HCT116 (cell line): Measurements from ENCODE around the gene SUV39H1. TPM values are rescaled to one million over a fixed set of nuclear protein-coding genes. Genes with fewer than 3 reads are reported as not detected.

Source experiments
- ATAC-seq: fragments of 200-7000 bp; cut with Tn5 transposase; 2 replicates; pipeline ENCODE4 v1.9.1; 2020; ENCODE audit warnings: mild to moderate bottlenecking, moderate library complexity
- BruUV-seq: library from RNA; stranded (reverse); fragments of 400-500 nt; replicated peaks from 2 replicates; lab custom pipeline; 2021; lab: Mats Ljungman, UMichigan
- CTCF ChIA-PET: fragments of 300-600 bp; sonication (Branson Sonifier 250); formaldehyde crosslinking; loops from one replicate; lab custom pipeline; 2021; ENCODE audit warnings: antibody characterized with exemption; lab: Charles Lee
- POLR2A ChIA-PET: fragments of 300-600, 350-600 bp; sonication (Branson Sonifier 250); formaldehyde crosslinking; loops from one replicate; lab custom pipeline; 2021; ENCODE audit warnings: antibody characterized with exemption; lab: Charles Lee
- RAD21 ChIA-PET, 2 experiments: fragments of 300-600 bp; sonication (Branson Sonifier 250); formaldehyde crosslinking; loops; one replicate each; lab custom pipeline; 2023; ENCODE audit warnings: low total read pairs in 2 of 2; ENCODE audit not compliant: uncharacterized antibody in 2 of 2, unreplicated experiment in 2 of 2, low non-redundant PET in 1 of 2; lab: Charles Lee
- DNase-seq: peaks from one replicate; pipeline ENCODE4 v3.0.0-alpha.2; 2010; ENCODE audit warnings: low read depth, low spot score
- H2AFZ ChIP-seq: fragments of 200-600 bp; shearing (Covaris generic), sonication (generic); 2 replicates; pipeline ENCODE4 v1.6.1; 2017; ENCODE audit warnings: low read depth, mixed run types, mixed read lengths, antibody characterized with exemption, low read length; ENCODE audit not compliant: poor library complexity, severe bottlenecking
- H3K27ac ChIP-seq: 2 replicates; pipeline ENCODE4 v1.5.1; 2012; ENCODE audit warnings: low read depth, low read length
- H3K27me3 ChIP-seq: fragments of 200-600 bp; sonication (generic); 2 replicates; pipeline ENCODE4 v1.6.1; 2016; ENCODE audit warnings: mixed run types, low read length, mixed read lengths; ENCODE audit not compliant: insufficient read depth
- H3K36me3 ChIP-seq, 2 experiments: fragments of 200-500 bp in 1 of 2; fragments of 200-600 bp in 1 of 2; sonication (Bioruptor generic) in 1 of 2; sonication (generic) in 1 of 2; 2 replicates each; pipeline versions ENCODE4 v1.5.1 to v1.6.1; 2014 to 2016; ENCODE audit warnings: low read length in 2 of 2, inconsistent platforms in 1 of 2, mixed read lengths in 1 of 2, mixed run types in 1 of 2; ENCODE audit not compliant: insufficient read depth in 2 of 2, control insufficient read depth in 1 of 2
- H3K4me1 ChIP-seq, 2 experiments: fragments of 200-600 bp in 1 of 2; sonication (generic) in 1 of 2; 2 replicates each; pipeline versions ENCODE4 v1.5.1 to v1.6.1; 2012 to 2017; ENCODE audit warnings: low read length in 2 of 2, inconsistent platforms in 1 of 2, mild to moderate bottlenecking in 1 of 2, mixed read lengths in 1 of 2, mixed run types in 1 of 2, moderate library complexity in 1 of 2; ENCODE audit not compliant: insufficient read depth in 2 of 2, control insufficient read depth in 1 of 2
- H3K4me2 ChIP-seq: fragments of 200-600 bp; sonication (generic); 2 replicates; pipeline ENCODE4 v1.6.1; 2017; ENCODE audit warnings: mixed run types, low read length, mixed read lengths
- H3K4me3 ChIP-seq, 2 experiments: fragments of 200-600 bp in 1 of 2; sonication (generic) in 1 of 2; replicated peaks in 1 of 2; 2 replicates each; pipeline ENCODE4 v1.5.1; 2011 to 2016; ENCODE audit warnings: low read length in 2 of 2, control low read depth in 1 of 2, low read depth in 1 of 2, mild to moderate bottlenecking in 1 of 2, mixed read lengths in 1 of 2, mixed run types in 1 of 2
- H3K79me2 ChIP-seq: fragments of 200-600 bp; sonication (generic); 2 replicates; pipeline ENCODE4 v1.6.1; 2017; ENCODE audit warnings: mild to moderate bottlenecking, mixed run types, low read length, moderate library complexity, mixed read lengths; ENCODE audit not compliant: insufficient read depth
- H3K9ac ChIP-seq: fragments of 200-600 bp; sonication (generic); 2 replicates; pipeline ENCODE4 v1.6.1; 2016; ENCODE audit warnings: low read length, mixed read lengths
- H3K9me2 ChIP-seq: fragments of 200-600 bp; sonication (generic), shearing (Covaris generic); 2 replicates; pipeline ENCODE4 v1.6.1; 2017; ENCODE audit warnings: mixed run types, mild to moderate bottlenecking, moderate library complexity; ENCODE audit not compliant: insufficient read depth
- H3K9me3 ChIP-seq, 2 experiments: fragments of 200-500 bp in 1 of 2; fragments of 200-600 bp in 1 of 2; sonication (Bioruptor generic) in 1 of 2; sonication (generic) in 1 of 2; 2 replicates each; pipeline ENCODE4 v1.6.1; 2014 to 2017; ENCODE audit warnings: low read length in 2 of 2, mixed read lengths in 2 of 2, inconsistent platforms in 1 of 2, low read depth in 1 of 2, mild to moderate bottlenecking in 1 of 2, mixed run types in 1 of 2, moderate library complexity in 1 of 2; ENCODE audit not compliant: control insufficient read depth in 1 of 2, insufficient read depth in 1 of 2
- H4K20me1 ChIP-seq: fragments of 200-600 bp; sonication (generic), shearing (Covaris generic); 2 replicates; pipeline ENCODE4 v1.6.1; 2017; ENCODE audit warnings: mixed run types, mild to moderate bottlenecking, moderate library complexity; ENCODE audit not compliant: insufficient read depth
- ATF3 ChIP-seq: IDR thresholded peaks from 2 replicates; pipeline ENCODE4 v1.6.1; 2012
- CBX3 ChIP-seq: IDR thresholded peaks from 2 replicates; pipeline ENCODE4 v1.6.1; 2012; ENCODE audit warnings: low read depth
- CEBPB ChIP-seq: IDR thresholded peaks from 2 replicates; pipeline ENCODE4 v1.6.1; 2012; ENCODE audit warnings: low read depth
- CTCF ChIP-seq, 3 experiments: fragments of 200-600 bp in 1 of 3; sonication (generic) in 1 of 3; IDR thresholded peaks in 2 of 3; conservative IDR thresholded peaks in 1 of 3; 2 replicates each; pipeline ENCODE4 v1.5.1; 2012 to 2017; ENCODE audit warnings: low read depth in 2 of 3, low read length in 2 of 3, antibody characterized with exemption in 1 of 3, borderline replicate concordance in 1 of 3, control low read depth in 1 of 3, mild to moderate bottlenecking in 1 of 3, mixed read lengths in 1 of 3, mixed run types in 1 of 3, moderate library complexity in 1 of 3; ENCODE audit not compliant: insufficient read depth in 1 of 3
- EGR1 ChIP-seq: IDR thresholded peaks from 2 replicates; pipeline ENCODE4 v1.6.1; 2012; ENCODE audit warnings: low read depth
- ELF1 ChIP-seq: IDR thresholded peaks from 2 replicates; pipeline ENCODE4 v1.6.1; 2012; ENCODE audit warnings: low read depth, borderline replicate concordance
- EZH2phosphoT487 ChIP-seq: fragments of 200-600 bp; IDR thresholded peaks from 2 replicates; pipeline ENCODE4 v1.6.1; 2018; ENCODE audit warnings: antibody characterized with exemption, borderline replicate concordance
- FOSL1 ChIP-seq: IDR thresholded peaks from 2 replicates; pipeline ENCODE4 v1.6.1; 2012; ENCODE audit warnings: low read depth
- JUND ChIP-seq: IDR thresholded peaks from 2 replicates; pipeline ENCODE4 v1.6.1; 2012
- POLR2A ChIP-seq: IDR thresholded peaks from 2 replicates; pipeline ENCODE4 v1.7.0; 2011; ENCODE audit warnings: borderline replicate concordance; ENCODE audit not compliant: insufficient read depth, insufficient read length; ENCODE audit errors: extremely low read depth
- RAD21 ChIP-seq: IDR thresholded peaks from 2 replicates; pipeline ENCODE4 v1.6.1; 2012; ENCODE audit warnings: low read depth, mild to moderate bottlenecking
- SIN3A ChIP-seq: IDR thresholded peaks from 2 replicates; pipeline ENCODE4 v1.6.1; 2012; ENCODE audit warnings: low read depth
- TCF7L2 ChIP-seq: IDR thresholded peaks from 2 replicates; pipeline ENCODE4 v1.7.0; 2011; ENCODE audit warnings: borderline replicate concordance, inconsistent platforms; ENCODE audit not compliant: insufficient read depth, insufficient read length; ENCODE audit errors: extremely low read depth
- YY1 ChIP-seq: IDR thresholded peaks from 2 replicates; pipeline ENCODE4 v1.6.1; 2011; ENCODE audit warnings: low read length, low read depth, moderate library complexity, mild to moderate bottlenecking; ENCODE audit not compliant: insufficient replicate concordance; ENCODE audit errors: extremely low read depth
- ZFX ChIP-seq: fragments of 450-650 bp; IDR thresholded peaks from 2 replicates; pipeline ENCODE4 v1.6.1; 2017
- intact Hi-C: fragments of 100-400 bp; cut with micrococcal nuclease; formaldehyde crosslinking; loops from 2 replicates; pipeline ENCODE4 v1.10.0; 2022
- total RNA-seq: library from RNA; stranded (reverse); gene quantifications from one replicate; pipeline ENCODE4 v1.2.1, GENCODE V29; 2021; ENCODE audit not compliant: unreplicated experiment
- TF ChIP-seq, protein P1 (sequence below): IDR thresholded peaks from 2 replicates; pipeline ENCODE4 v1.6.1; 2012
- TF ChIP-seq, protein P2 (sequence below): IDR thresholded peaks from 2 replicates; pipeline ENCODE4 v1.6.1; 2011; ENCODE audit warnings: mild to moderate bottlenecking, low read length, moderate library complexity; ENCODE audit not compliant: insufficient replicate concordance; ENCODE audit errors: extremely low read depth

Gene SUV39H1
- total RNA-seq, 1 experiment from 2014 or later, result 16.3 TPM

- Histone ChIP-seq H3K79me2 (no peaks in the 10 kb centered on the region), H3K4me1 (no peaks in the 10 kb centered on the region), H3K9ac (no peak overlapping the region), H3K27ac (no peak overlapping the region), H3K4me2 (no peak overlapping the region), H3K36me3 (no peaks in the 10 kb centered on the region), H3K27me3 (no peaks in the 10 kb centered on the region), H3K9me3 (no peaks in the 10 kb centered on the region), H2AFZ (no peak overlapping the region), H4K20me1 (no peaks in the 10 kb centered on the region), H3K9me2 (no peaks in the 10 kb centered on the region), H3K4me3 (no peak overlapping the region)
- ChIA-PET CTCF (no interaction called here), POLR2A (no interaction called here), RAD21 (no interaction called here)
- DNase-seq, result no peak
- no peak for ATAC-seq
- intact Hi-C loops, result loop anchor here (10.0 kb wide), 1 partner anchor 59 kb away; no protein-coding TSS in a partner anchor
- TF ChIP-seq, protein P1, sequence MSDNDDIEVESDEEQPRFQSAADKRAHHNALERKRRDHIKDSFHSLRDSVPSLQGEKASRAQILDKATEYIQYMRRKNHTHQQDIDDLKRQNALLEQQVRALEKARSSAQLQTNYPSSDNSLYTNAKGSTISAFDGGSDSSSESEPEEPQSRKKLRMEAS, result no peak
- no peak for TF ChIP-seq RAD21
- no peak for TF ChIP-seq CTCF (IDR thresholded peaks at IDR 0.05 in 2 of 3, conservative IDR thresholded peaks at IDR 0.05 in 1 of 3; ENCODE audit: borderline replicate concordance in 1 of 3, insufficient read depth in 1 of 3, low read depth in 2 of 3, low read length in 2 of 3)
- TF ChIP-seq SIN3A, result no peak
- TF ChIP-seq ATF3, result no peak
- TF ChIP-seq, protein P2, sequence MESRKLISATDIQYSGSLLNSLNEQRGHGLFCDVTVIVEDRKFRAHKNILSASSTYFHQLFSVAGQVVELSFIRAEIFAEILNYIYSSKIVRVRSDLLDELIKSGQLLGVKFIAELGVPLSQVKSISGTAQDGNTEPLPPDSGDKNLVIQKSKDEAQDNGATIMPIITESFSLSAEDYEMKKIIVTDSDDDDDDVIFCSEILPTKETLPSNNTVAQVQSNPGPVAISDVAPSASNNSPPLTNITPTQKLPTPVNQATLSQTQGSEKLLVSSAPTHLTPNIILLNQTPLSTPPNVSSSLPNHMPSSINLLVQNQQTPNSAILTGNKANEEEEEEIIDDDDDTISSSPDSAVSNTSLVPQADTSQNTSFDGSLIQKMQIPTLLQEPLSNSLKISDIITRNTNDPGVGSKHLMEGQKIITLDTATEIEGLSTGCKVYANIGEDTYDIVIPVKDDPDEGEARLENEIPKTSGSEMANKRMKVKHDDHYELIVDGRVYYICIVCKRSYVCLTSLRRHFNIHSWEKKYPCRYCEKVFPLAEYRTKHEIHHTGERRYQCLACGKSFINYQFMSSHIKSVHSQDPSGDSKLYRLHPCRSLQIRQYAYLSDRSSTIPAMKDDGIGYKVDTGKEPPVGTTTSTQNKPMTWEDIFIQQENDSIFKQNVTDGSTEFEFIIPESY, result no peak
- no peak for TF ChIP-seq JUND
- TF ChIP-seq CBX3, result no peak
- TF ChIP-seq POLR2A, result no peak
- no peak for TF ChIP-seq ZFX
- TF ChIP-seq TCF7L2, result no peak
- no peak for TF ChIP-seq FOSL1
- TF ChIP-seq EGR1, result no peak
- TF ChIP-seq CEBPB, result no peak
- TF ChIP-seq ELF1, result no peak
- TF ChIP-seq EZH2phosphoT487, result no peak
- no peak for TF ChIP-seq YY1
- BruUV-seq, result no TSS peak
These were observed 30.5 kb upstream of the SUV39H1 start for GRCh38 chrX:48665991-48666390.
